Measurements from ENCODE around the gene HDHD3. TPM values are rescaled to one million over a fixed set of nuclear protein-coding genes. Genes with fewer than 3 reads are reported as not detected.
"Not testable (repeated sequence)": the region's sequence is repeated elsewhere in the genome, so short reads cannot be mapped to it uniquely, and the experiment has no call there.

Gene HDHD3
- total RNA-seq, 2 donors from 2014 or later: 17.7 to 23.2 TPM

DNA sequence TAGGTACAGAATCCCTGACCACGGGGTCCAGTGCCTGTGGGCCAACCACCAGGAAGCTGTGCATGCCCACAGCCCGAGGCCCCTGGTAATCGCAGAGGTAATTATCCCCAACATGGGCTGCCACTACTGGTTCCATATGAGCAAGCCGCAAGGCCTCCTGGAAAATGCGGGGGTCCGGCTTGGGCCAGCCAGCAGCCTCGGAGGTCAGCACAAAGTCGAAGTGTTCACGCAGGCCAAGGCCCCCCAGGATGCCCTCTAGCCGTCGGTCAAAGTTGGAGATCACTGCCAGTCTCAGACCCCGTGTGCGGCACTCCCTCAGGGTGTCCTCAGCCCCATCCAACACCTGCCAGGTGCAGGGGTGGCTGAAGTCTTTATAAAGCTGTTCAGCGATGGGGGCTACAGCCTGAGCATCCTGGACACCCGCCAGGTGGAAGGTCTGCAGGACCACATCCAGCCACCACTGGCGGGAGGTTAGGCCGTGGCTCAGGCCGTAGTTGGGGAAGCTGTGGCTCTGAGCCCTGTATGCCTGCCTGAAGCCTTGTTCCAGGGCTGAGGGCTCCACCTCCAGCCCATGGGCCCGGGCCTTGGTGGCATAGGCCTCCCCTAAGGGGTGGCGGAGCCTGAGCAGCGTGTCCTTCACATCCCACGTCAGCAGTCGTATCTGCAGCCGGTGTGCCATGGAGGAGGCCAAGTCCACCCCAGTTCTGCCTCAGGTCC, 3.0 kb downstream of the HDHD3 start:
- Mint-ChIP-seq H3K36me3 (peaks cover 7 to 17% of the 10 kb centered on the region in 2 donors), H3K27ac (peak overlapping the region in 1 of 2 donors; percentile 63), H3K9me3 (no peaks in the 10 kb centered on the region)
- DNase-seq (ENCODE audit: low spot score in 2 of 2) (no peak), ATAC-seq (no peak)

DNA sequence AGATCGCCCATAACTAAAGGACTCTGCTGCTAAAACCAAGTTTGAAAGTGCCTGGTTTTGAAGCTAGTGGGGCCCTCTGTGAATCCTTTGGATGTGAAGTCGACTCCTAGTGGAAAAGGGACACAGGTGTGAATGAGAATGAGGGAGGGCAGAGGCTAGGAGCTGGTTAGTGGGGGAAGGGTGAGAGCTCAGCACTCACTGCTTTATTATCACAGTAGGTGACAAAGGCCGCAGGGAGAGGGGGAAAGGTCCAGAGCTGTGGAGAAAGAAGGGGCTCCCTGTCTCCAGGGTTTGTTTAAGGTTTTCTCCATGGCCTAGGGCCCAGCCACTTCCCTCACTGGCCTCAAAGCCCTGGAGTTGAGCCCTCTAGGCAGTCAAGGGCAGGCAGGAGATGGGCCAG, 3.5 kb downstream of the HDHD3 start:
- Mint-ChIP-seq H3K27ac (peak overlapping the region in 1 of 2 donors; percentile 75), H3K9me3 (no peaks in the 10 kb centered on the region), H3K36me3 (peaks cover 7 to 17% of the 10 kb centered on the region in 2 donors)
- ATAC-seq (no peak), DNase-seq (ENCODE audit: low spot score in 2 of 2) (no peak)

DNA sequence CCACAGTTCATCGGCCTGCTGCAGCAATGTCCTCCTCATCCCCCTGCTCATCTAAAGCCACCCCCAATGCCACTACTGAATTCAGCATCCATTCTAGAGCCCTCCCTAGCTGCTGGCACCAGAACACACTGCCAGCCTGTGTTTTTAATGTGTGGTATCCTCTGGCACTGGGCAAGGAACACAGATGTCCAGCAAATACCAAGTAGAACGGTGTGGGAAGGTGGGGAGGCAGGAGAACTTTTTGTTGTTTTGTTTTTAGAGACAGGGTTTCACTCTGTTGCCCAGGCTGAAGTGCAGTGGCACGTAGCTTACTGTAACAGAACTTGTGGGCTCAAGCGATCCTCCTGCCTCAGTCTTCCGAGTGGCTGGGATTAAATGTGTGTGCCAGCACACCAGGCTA, 4.7 kb downstream of the HDHD3 start:
- DNase-seq (ENCODE audit: low spot score in 2 of 2) (no peak), ATAC-seq (no peak)
- Mint-ChIP-seq H3K27ac (peak overlapping the region in 1 of 2 donors; percentile 55), H3K9me3 (no peaks in the 10 kb centered on the region), H3K36me3 (peaks cover 7 to 17% of the 10 kb centered on the region in 2 donors)

DNA sequence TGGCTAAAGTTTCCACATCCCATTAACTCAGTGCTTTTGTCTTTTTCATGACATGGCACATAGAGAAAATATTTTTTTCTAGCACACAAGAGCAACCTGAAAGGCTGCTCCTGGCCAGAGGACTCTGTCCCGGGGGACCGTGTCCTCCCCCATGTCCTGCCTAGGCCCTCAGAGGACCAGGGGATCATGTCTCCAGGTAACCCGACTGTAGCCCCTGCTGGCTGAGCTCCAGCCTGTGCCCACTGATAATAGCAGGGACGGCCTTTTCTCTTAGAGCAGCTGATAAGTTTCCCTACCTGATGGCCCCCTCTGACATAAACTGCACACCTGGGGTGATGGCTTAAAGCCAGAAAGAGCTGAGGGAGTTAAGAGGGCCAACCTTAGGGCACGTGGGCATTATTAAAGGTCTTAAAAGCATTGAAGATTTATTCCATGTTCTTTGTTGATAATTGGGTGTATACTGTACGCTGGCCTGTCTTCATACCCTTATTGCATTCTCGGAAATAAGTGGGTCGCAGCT, 5.9 kb downstream of the HDHD3 start:
- DNase-seq (ENCODE audit: low spot score in 2 of 2): no peak
- peaks cover 7 to 17% of the 10 kb centered on the region in 2 donors for H3K36me3 Mint-ChIP-seq
- ATAC-seq: no peak
- no peaks in the 10 kb centered on the region for H3K9me3 Mint-ChIP-seq
- H3K27ac Mint-ChIP-seq: no peak overlapping the region

DNA sequence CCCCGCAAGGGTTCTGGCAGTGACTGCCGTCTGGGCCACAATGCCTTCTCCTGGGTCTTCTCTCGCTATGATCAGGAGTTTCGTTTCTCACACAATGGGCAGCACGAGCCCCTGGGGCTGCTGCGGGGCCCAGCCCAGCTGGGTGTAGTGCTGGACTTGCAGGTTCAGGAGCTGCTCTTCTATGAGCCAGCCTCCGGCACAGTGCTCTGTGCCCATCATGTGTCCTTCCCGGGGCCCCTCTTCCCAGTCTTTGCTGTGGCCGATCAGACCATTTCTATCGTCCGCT, 7.0 kb downstream of the HDHD3 start:
- peaks cover 0 to 6% of the 10 kb centered on the region in 2 donors for H3K36me3 Mint-ChIP-seq
- no peaks in the 10 kb centered on the region for H3K9me3 Mint-ChIP-seq
- DNase-seq (ENCODE audit: low spot score in 2 of 2) (no peak), ATAC-seq (no peak)
- H3K27ac Mint-ChIP-seq: no peak overlapping the region

DNA sequence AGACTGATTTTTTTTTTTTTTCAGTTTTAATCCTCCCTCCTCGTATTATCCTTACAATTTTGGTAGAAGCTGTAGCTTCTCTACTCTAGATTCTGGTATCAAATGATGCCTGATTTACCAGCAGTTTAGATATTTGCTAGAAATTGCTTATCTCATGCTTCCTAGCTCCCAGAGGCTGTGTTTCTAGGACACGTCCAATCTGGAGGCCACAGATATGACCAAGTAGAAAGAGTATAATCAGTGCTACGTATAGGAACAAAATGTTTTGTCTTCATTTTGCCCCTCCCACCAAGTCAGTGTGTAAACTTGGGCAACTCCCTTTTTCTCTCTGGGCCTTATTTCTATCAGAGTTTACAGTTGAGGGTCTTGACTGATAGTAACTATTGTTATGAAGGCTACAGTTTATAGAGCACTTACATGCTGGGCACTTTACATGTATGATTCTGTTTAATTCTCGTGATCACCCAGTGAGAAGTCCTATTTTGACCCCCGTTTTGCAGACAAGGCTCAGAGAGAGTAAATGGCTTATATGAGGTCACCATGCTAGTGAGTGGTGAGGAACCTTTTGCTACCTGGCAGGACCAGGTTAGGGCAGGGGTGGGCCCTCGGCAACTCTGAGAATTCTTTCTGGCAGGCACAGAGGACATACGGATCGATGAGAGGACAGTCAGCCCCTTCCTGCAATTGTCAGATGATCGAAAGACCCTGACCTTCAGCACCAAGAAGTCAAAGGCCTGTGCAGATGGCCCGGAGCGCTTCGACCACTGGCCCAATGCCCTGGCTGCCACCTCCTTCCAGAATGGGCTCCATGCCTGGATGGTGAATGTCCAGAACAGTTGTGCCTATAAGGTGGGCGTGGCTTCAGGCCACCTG, 7.6 kb downstream of the HDHD3 start:
- no peak for ATAC-seq

DNA sequence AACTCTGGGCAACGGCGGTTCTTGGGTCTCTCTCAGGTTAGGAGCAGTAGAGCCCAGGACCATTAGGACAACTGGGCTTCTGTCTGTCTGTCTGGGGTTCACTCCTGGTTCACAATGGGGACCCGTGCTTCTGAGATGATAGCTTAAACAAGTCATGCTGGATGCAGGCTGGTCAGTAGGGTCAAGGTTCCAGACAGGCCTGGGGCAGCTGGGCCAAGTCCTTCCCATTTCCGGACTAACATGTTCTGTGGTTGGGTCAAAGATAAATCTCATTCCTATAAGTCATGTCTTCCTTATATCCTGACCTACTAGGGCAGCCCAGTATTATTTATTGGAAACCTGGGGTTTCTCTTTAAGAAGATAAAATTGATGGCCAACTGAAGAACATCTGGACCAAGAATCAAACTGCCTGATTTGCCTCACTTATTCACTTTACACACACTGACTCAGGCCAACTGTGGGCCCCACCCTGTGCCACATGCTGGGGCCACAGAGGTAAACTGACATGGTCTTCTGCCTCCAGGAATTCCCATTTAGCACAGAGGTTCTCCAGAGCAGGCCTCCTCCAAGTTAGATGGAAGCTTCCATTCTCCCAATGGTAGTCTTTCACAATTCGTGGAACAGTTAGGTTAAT, 8.3 kb downstream of the HDHD3 start:
- ATAC-seq: no peak

More for the DNA sequence above, 7.6 kb downstream of the HDHD3 start:
- DNase-seq (ENCODE audit: low spot score in 2 of 2): no peak
- Mint-ChIP-seq H3K9me3 (no peaks in the 10 kb centered on the region), H3K27ac (no peak overlapping the region), H3K36me3 (peaks cover 0 to under 1% of the 10 kb centered on the region in 2 donors)

DNA sequence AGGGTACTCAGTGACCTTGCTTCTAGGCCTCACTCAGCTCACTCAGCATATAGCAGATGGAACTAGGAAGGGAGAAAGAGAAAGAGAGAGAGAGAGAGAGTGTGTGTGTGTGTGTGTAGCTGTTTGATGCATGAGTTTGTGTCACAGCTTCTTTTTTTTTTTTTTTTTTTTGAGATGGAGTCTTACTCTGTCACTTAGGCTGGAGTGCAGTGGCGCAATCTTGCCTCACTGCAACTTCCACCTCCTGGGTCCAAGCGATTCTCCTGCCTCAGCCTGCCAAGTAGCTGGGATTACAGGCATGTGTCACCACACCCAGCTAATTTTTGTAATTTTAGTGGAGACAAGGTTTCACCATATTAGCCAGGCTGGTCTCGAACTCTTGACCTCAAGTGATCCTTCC, 11.1 kb downstream of the HDHD3 start:
- H3K36me3 Mint-ChIP-seq; ATAC-seq; DNase-seq (ENCODE audit: low spot score in 2 of 2); H3K27ac Mint-ChIP-seq; H3K9me3 Mint-ChIP-seq: not testable (repeated sequence)

More for the DNA sequence above, 8.3 kb downstream of the HDHD3 start:
- DNase-seq (ENCODE audit: low spot score in 2 of 2): no peak
- Mint-ChIP-seq H3K9me3 (no peaks in the 10 kb centered on the region), H3K27ac (no peak overlapping the region), H3K36me3 (no peaks in the 10 kb centered on the region)

DNA sequence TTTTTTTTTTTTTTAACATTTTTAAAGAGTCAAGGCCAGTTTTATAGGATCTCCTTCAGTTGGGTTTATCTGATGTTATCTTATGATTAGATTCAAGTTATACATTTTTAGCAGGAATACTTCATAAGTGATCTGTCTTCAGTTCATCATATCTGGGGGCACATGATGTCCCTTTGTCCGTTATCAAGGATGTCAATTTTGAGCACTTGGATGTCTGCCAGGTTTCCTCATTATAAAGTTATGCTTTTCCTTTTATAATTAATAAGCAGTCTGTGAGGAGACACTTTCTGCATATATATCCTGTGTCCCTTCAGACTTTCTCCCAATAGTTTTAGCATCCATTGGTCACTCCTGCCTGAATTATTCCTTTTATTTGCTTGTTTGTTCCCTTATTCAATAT, 11.8 kb downstream of the HDHD3 start:
- peaks cover 0 to 9% of the 10 kb centered on the region in 2 donors for H3K36me3 Mint-ChIP-seq
- DNase-seq (ENCODE audit: low spot score in 2 of 2) (no peak), ATAC-seq (no peak)
- no peak overlapping the region for H3K27ac Mint-ChIP-seq
- no peaks in the 10 kb centered on the region for H3K9me3 Mint-ChIP-seq

DNA sequence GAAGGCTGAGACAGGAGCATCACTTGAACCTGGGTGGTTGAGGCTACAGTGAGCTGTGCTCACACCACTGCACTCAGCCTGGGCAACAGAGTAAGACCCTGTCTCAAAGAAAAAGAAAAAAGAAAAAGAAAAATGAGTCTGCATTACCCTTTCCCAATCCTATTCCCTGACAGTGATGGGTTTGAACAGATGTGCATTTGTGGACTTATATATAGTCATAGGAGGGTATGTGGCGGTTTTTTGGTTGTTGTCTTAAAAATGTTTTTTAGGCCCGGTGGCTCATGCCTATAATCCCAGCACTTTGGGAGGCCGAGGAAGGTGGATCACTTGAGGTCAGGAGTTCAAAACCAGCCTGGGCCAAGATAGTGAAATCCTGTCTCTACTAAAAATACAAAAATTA, 13.4 kb downstream of the HDHD3 start:
- no peak overlapping the region for H3K27ac Mint-ChIP-seq
- DNase-seq (ENCODE audit: low spot score in 2 of 2): no peak
- peaks cover 0 to 9% of the 10 kb centered on the region in 2 donors for H3K36me3 Mint-ChIP-seq
- no peak for ATAC-seq
- H3K9me3 Mint-ChIP-seq: no peaks in the 10 kb centered on the region

DNA sequence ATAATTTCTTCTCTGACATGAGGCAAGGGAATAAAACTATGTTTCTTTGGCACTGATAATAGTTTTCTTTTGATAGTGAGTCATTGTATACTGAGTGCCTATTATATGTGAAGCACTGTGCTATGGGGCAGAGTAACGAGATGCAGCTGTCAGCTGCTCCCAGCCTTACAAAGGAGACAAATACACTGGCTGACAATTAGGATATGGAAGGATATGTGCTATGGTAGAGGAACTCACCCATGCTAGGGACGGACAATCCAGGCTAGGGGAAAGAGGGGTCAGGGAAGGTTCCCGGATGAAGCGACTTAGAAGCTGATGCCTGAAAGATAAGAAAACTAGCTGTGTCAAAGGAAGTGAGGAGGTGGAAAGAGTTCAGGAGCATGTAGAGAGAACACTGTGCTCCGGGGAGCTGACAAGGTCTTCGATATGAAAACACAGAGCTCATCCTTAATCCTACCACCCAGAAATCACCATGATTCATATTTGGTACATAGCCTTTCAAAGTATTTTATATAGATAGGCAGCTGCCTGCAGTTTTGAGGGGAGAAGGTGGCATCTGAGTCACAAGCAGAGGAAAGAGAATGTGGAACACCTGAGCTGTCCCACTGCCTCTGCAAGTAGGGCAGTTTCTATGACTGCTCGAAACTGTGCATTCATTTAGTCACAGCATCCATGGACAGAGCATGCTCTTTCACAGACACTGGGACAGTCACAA, 15.3 kb downstream of the HDHD3 start:
- peak overlapping the region in 1 of 2 donors; percentile 82 for H3K27ac Mint-ChIP-seq
- DNase-seq (ENCODE audit: low spot score in 2 of 2) (no peak), ATAC-seq (peak; percentile 97)
- peaks cover 0 to 9% of the 10 kb centered on the region in 2 donors for H3K36me3 Mint-ChIP-seq
- no peaks in the 10 kb centered on the region for H3K9me3 Mint-ChIP-seq

DNA sequence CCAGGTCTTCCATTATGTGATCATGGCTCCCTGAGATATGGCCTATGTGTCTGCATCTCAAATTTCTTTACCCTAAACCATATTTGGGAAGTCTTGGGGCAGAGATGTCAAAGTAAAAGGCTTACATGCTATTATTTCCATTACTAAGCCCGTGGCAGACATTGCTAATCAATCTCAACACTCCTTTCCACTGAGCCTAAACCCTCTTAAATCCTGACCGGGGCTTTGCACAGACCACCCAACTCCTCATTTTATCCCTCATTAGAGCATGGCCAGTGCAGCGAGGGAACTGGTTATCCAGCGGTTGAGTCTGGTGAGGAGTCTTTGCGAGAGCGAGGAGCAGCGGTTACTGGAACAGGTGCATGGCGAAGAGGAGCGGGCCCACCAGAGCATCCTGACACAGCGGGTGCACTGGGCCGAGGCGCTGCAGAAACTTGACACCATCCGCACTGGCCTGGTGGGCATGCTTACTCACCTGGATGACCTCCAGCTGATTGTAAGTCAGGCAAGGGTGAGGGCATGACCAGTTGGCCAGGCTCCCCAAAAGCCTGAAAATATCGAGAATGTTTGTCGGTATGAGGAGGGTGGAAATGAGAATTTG, 16.4 kb downstream of the HDHD3 start:
- no peak for DNase-seq (ENCODE audit: low spot score in 2 of 2)
- ATAC-seq: no peak
- H3K9me3 Mint-ChIP-seq: no peaks in the 10 kb centered on the region
- no peak overlapping the region for H3K27ac Mint-ChIP-seq
- H3K36me3 Mint-ChIP-seq: peaks cover 0 to 9% of the 10 kb centered on the region in 2 donors

DNA sequence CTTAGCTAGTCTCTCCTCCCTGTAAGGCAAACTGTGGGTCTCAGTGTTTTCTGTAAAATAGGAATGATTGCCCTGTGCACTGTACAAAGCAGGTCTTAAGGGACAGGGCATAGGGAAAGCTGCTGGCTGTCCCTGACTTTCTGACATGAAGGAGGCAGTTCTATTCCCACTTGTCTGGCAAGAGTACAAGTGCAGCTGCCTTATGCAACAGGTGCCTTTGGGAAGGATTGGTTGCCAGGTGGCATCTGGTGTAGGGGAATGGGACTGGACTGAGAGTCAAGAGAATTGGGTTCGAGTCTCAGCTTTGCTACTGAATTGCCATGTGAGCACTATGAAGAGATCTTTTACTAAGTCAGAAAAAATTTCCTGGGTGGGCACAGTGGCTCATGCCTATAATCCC, 17.4 kb downstream of the HDHD3 start:
- DNase-seq (ENCODE audit: low spot score in 2 of 2) (no peak), ATAC-seq (no peak)
- H3K9me3 Mint-ChIP-seq: no peaks in the 10 kb centered on the region
- H3K36me3 Mint-ChIP-seq: peaks cover 0 to 9% of the 10 kb centered on the region in 2 donors
- no peak overlapping the region for H3K27ac Mint-ChIP-seq

DNA sequence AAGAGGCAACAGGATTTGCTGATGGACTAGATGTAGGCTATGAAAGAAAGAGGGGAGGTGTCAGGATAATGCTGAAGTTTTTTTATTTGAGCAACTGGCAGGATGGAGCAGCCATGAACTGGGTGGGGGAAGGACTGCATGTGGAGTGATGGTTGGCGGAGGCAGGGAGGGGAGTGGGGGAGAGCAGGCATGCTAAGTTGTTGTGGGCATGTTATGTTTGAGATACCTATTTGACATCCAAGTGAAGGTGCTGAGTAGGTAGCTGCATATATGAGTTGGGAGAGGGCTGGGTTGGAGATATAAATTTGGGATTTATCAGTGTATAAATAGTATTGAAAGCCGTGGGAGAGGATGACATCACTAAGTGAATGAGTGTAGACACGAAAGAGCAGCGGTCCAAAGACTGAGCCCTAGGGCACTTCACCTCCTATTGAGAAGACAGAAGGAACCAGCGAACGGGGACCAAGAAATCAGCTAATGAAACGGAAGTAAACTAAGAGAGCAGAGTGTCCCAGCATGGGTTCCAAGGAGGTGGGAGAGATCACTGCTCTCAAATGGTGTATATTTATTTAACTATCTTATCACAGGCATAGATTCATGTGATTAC, 20.0 kb downstream of the HDHD3 start:
- DNase-seq (ENCODE audit: low spot score in 2 of 2): no peak
- Mint-ChIP-seq H3K36me3 (peaks cover 0 to 16% of the 10 kb centered on the region in 2 donors), H3K27ac (no peak overlapping the region), H3K9me3 (no peaks in the 10 kb centered on the region)
- ATAC-seq: no peak

DNA sequence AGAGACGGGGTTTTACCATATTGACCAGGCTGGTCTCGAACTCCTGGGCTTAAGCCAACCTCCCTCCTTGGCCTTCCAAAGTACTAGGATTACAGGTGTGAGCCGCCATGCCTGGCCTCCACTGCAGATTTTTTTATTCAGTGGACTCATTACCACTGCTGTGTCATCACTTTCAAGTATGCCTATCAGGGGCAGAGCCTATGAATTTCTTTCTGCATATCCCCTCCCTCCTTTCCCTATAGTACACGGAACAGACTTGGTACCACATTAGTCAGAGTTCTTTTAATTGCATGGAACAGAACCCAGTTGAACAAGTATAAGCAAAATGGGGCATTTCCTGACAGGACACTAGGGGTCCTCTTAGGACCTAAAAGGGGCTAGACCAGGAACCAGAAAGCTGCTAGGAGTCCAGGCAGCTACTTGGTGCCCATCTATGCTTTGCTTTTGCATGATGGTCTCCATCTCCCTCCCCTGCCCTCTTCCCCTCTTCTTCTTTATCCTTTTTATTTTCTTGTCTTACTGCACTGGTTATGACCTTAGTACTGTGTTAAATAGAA, 21.7 kb downstream of the HDHD3 start:
- no peaks in the 10 kb centered on the region for H3K9me3 Mint-ChIP-seq
- H3K36me3 Mint-ChIP-seq: peaks cover 0 to 9% of the 10 kb centered on the region in 2 donors
- no peak overlapping the region for H3K27ac Mint-ChIP-seq
- ATAC-seq (no peak), DNase-seq (ENCODE audit: low spot score in 2 of 2) (no peak)
